H1 (cell line): ENCODE data around the gene SCGB2B2. TPM values are rescaled to one million over a fixed set of nuclear protein-coding genes. Genes with fewer than 3 reads are reported as not detected.

ENCODE experiments used
- CTCF ChIA-PET: fragments of 300-600 bp; sonication (Branson Sonifier 250); formaldehyde crosslinking; loops from one replicate; lab custom pipeline; 2021; ENCODE audit not compliant: partially characterized antibody; lab: Charles Lee
- POLR2A ChIA-PET: fragments of 300-600 bp; sonication (Branson Sonifier 250); formaldehyde crosslinking; loops from one replicate; lab custom pipeline; 2021; ENCODE audit warnings: inconsistent platforms; ENCODE audit not compliant: partially characterized antibody; lab: Charles Lee
- DNase-seq, 2 experiments: peaks; one replicate each; pipeline versions ENCODE4 v3.0.0 to v3.0.0-alpha.2; 2010 to 2022; ENCODE audit warnings: low spot score in 2 of 2, low read depth in 1 of 2, mixed read lengths in 1 of 2
- FAIRE-seq: peaks from 2 replicates; lab custom pipeline; 2011; peaks lifted over from hg19 to GRCh38; lab: Jason Lieb, UNC
- H2AFZ ChIP-seq: 2 replicates; pipeline ENCODE4 v1.8.1; 2012; ENCODE audit warnings: low read length, inconsistent platforms
- H2AK5ac ChIP-seq: 2 replicates; pipeline ENCODE4 v1.6.1; 2013; ENCODE audit warnings: low read depth, low read length
- H2BK120ac ChIP-seq: replicated peaks from 2 replicates; pipeline ENCODE3; 2013; ENCODE audit warnings: low read depth, low read length, inconsistent platforms
- H2BK12ac ChIP-seq: 2 replicates; pipeline ENCODE4 v1.6.1; 2013; ENCODE audit warnings: low read depth, low read length
- H2BK15ac ChIP-seq: 2 replicates; pipeline ENCODE4 v1.6.1; 2013; ENCODE audit warnings: low read length
- H2BK20ac ChIP-seq: 2 replicates; pipeline ENCODE4 v1.6.1; 2013; ENCODE audit warnings: low read length
- H2BK5ac ChIP-seq: 2 replicates; pipeline ENCODE4 v1.6.1; 2013; ENCODE audit warnings: low read depth, low read length
- H3K14ac ChIP-seq: 2 replicates; pipeline ENCODE4 v1.6.1; 2013; ENCODE audit warnings: inconsistent platforms; ENCODE audit not compliant: insufficient read length
- H3K18ac ChIP-seq: 2 replicates; pipeline ENCODE4 v1.6.1; 2013; ENCODE audit warnings: low read length; ENCODE audit errors: extremely low read depth
- H3K23ac ChIP-seq: 2 replicates; pipeline ENCODE4 v1.6.1; 2013; ENCODE audit warnings: inconsistent platforms; ENCODE audit not compliant: insufficient read length
- H3K23me2 ChIP-seq: 2 replicates; pipeline ENCODE4 v1.6.1; 2013; ENCODE audit warnings: low read depth, low read length
- H3K27ac ChIP-seq: 2 replicates; pipeline ENCODE4 v1.6.1; 2011; ENCODE audit warnings: low read depth, low read length, inconsistent platforms
- H3K27me3 ChIP-seq, 4 experiments: replicated peaks in 1 of 4; 1 replicate in 1 of 4; 2 replicates in 3 of 4; pipeline versions ENCODE4 v1.6.1 to v1.8.1; 2011 to 2013; ENCODE audit warnings: low read length in 3 of 4, mild to moderate bottlenecking in 3 of 4, inconsistent platforms in 2 of 4, mixed read lengths in 2 of 4, moderate library complexity in 1 of 4; ENCODE audit not compliant: control insufficient read depth in 3 of 4, insufficient read depth in 3 of 4; ENCODE audit errors: extremely low read depth in 1 of 4
- H3K36me3 ChIP-seq, 4 experiments: 2 replicates each; pipeline versions ENCODE4 v1.6.1 to v1.8.1; 2011 to 2013; ENCODE audit warnings: mild to moderate bottlenecking in 4 of 4, low read length in 3 of 4, moderate library complexity in 2 of 4, control low read depth in 1 of 4, inconsistent platforms in 1 of 4; ENCODE audit not compliant: insufficient read depth in 4 of 4, control insufficient read depth in 2 of 4
- H3K4ac ChIP-seq: replicated peaks from 2 replicates; pipeline ENCODE3; 2013; ENCODE audit warnings: low read length, low read depth, mixed read lengths, inconsistent platforms; ENCODE audit not compliant: insufficient read length
- H3K4me1 ChIP-seq, 4 experiments: replicated peaks in 1 of 4; 1 replicate in 1 of 4; 2 replicates in 3 of 4; pipeline versions ENCODE4 v1.6.1 to v1.8.1; 2011 to 2013; ENCODE audit warnings: low read length in 3 of 4, inconsistent platforms in 2 of 4, mixed read lengths in 1 of 4; ENCODE audit not compliant: insufficient read depth in 4 of 4, control insufficient read depth in 3 of 4
- H3K4me2 ChIP-seq, 2 experiments: 2 replicates each; pipeline versions ENCODE4 v1.6.1 to v1.8.1; 2011 to 2013; ENCODE audit warnings: low read depth in 2 of 2, low read length in 2 of 2, control low read depth in 1 of 2, inconsistent platforms in 1 of 2, mild to moderate bottlenecking in 1 of 2; ENCODE audit not compliant: insufficient read depth in 1 of 2
- H3K4me3 ChIP-seq, 4 experiments: fragments of 200-600, 300-600 bp in 1 of 4; sonication (generic), shearing (Covaris generic), sonication (Bioruptor Twin) in 1 of 4; 2 replicates each; pipeline versions ENCODE4 v1.5.1 to v1.8.1; 2011 to 2016; ENCODE audit warnings: low read length in 4 of 4, low read depth in 3 of 4, control low read depth in 2 of 4, inconsistent platforms in 2 of 4, mild to moderate bottlenecking in 2 of 4, mixed read lengths in 1 of 4, moderate library complexity in 1 of 4; ENCODE audit not compliant: insufficient read depth in 2 of 4; ENCODE audit errors: extremely low read depth in 1 of 4
- H3K56ac ChIP-seq: replicated peaks from 2 replicates; pipeline ENCODE3; 2013; ENCODE audit warnings: low read depth, mild to moderate bottlenecking, mixed read lengths, low read length, inconsistent platforms; ENCODE audit not compliant: insufficient read length
- H3K79me1 ChIP-seq: 2 replicates; pipeline ENCODE4 v1.6.1; 2013; ENCODE audit warnings: low read depth, low read length, control low read depth
- H3K79me2 ChIP-seq, 2 experiments: 2 replicates each; pipeline versions ENCODE4 v1.6.1 to v1.8.1; 2012 to 2013; ENCODE audit warnings: low read length in 2 of 2, mild to moderate bottlenecking in 2 of 2, inconsistent platforms in 1 of 2; ENCODE audit not compliant: insufficient read depth in 2 of 2, control insufficient read depth in 1 of 2
- H3K9ac ChIP-seq, 4 experiments: replicated peaks in 1 of 4; 1 replicate in 1 of 4; 2 replicates in 3 of 4; pipeline versions ENCODE4 v1.6.1 to v1.8.1; 2011 to 2013; ENCODE audit warnings: low read depth in 3 of 4, low read length in 3 of 4, control low read depth in 2 of 4, mild to moderate bottlenecking in 2 of 4, moderate library complexity in 2 of 4, inconsistent platforms in 1 of 4; ENCODE audit errors: extremely low read depth in 1 of 4
- H3K9me3 ChIP-seq, 2 experiments: 2 replicates each; pipeline versions ENCODE4 v1.6.1 to v1.8.1; 2012 to 2013; ENCODE audit warnings: mild to moderate bottlenecking in 2 of 2, moderate library complexity in 2 of 2, control low read depth in 1 of 2, inconsistent platforms in 1 of 2, low read depth in 1 of 2, low read length in 1 of 2, mixed read lengths in 1 of 2; ENCODE audit not compliant: insufficient read depth in 2 of 2
- H4K20me1 ChIP-seq, 2 experiments: replicated peaks in 1 of 2; 2 replicates each; pipeline versions ENCODE3 to v1.8.1; 2011 to 2013; ENCODE audit warnings: inconsistent platforms in 2 of 2, low read length in 2 of 2, mild to moderate bottlenecking in 1 of 2; ENCODE audit not compliant: insufficient read depth in 2 of 2, control insufficient read depth in 1 of 2
- H4K5ac ChIP-seq: 2 replicates; pipeline ENCODE4 v1.6.1; 2013; ENCODE audit warnings: low read length, low read depth, mixed read lengths, inconsistent platforms; ENCODE audit not compliant: insufficient read length
- H4K8ac ChIP-seq: 2 replicates; pipeline ENCODE4 v1.8.0; 2013; ENCODE audit warnings: mild to moderate bottlenecking, moderate library complexity, low read length, inconsistent platforms; ENCODE audit not compliant: insufficient read depth; ENCODE audit errors: extremely low read depth
- H4K91ac ChIP-seq: replicated peaks from 2 replicates; pipeline ENCODE3; 2013; ENCODE audit warnings: low read length, mixed read lengths, inconsistent platforms; ENCODE audit not compliant: insufficient read length
- ATF2 ChIP-seq: IDR thresholded peaks from 2 replicates; pipeline ENCODE4 v1.6.1; 2012; ENCODE audit warnings: low read length, inconsistent platforms
- BRCA1 ChIP-seq: IDR thresholded peaks from 2 replicates; pipeline ENCODE4 v1.6.1; 2012; ENCODE audit warnings: low read depth, low read length, improper control_type of control experiment
- CEBPB ChIP-seq: IDR thresholded peaks from 2 replicates; pipeline ENCODE4 v1.6.1; 2012; ENCODE audit warnings: low read depth, low read length
- E2F6 ChIP-seq: IDR thresholded peaks from 2 replicates; pipeline ENCODE4 v1.6.1; 2012; ENCODE audit warnings: inconsistent platforms
- EP300 ChIP-seq, 2 experiments: IDR thresholded peaks; 1 replicate in 1 of 2; 2 replicates in 1 of 2; pipeline ENCODE4 v1.6.1; 2011 to 2012; ENCODE audit warnings: low read depth in 2 of 2, low read length in 2 of 2, mild to moderate bottlenecking in 2 of 2, borderline replicate concordance in 1 of 2, inconsistent platforms in 1 of 2, moderate library complexity in 1 of 2
- SAP30 ChIP-seq: fragments of 300-600 bp; sonication (generic); IDR thresholded peaks from 2 replicates; pipeline ENCODE4 v1.7.1; 2012; ENCODE audit warnings: low read length, moderate library complexity, mild to moderate bottlenecking, inconsistent platforms; ENCODE audit not compliant: insufficient read depth, insufficient replicate concordance
- SIN3A ChIP-seq, 2 experiments: IDR thresholded peaks in 1 of 2; conservative IDR thresholded peaks in 1 of 2; 2 replicates each; pipeline ENCODE4 v1.6.1; 2011 to 2012; ENCODE audit warnings: low read length in 2 of 2, improper control_type of control experiment in 1 of 2, low read depth in 1 of 2, mild to moderate bottlenecking in 1 of 2
- TEAD4 ChIP-seq: IDR thresholded peaks from 2 replicates; pipeline ENCODE4 v1.6.1; 2012; ENCODE audit warnings: low read depth, low read length, inconsistent platforms, mixed read lengths
- ZNF274 ChIP-seq: IDR thresholded peaks from 2 replicates; pipeline ENCODE4 v1.7.0; 2012; ENCODE audit warnings: low read length, borderline replicate concordance; ENCODE audit errors: extremely low read depth
- WGBS, 2 experiments: shearing (Covaris generic) in 1 of 2; methylation state at CpG; one replicate each; pipeline versions ENCODE4 v1.1.6 to v1.1.7; 2013 to 2015; ENCODE audit warnings: low lambda C conversion rate in 2 of 2, mixed read lengths in 2 of 2, inconsistent platforms in 1 of 2, low coverage in 1 of 2, missing lambda C conversion rate in 1 of 2; ENCODE audit not compliant: insufficient replicate concordance in 2 of 2, insufficient coverage in 1 of 2, insufficient read length in 1 of 2; ENCODE audit errors: extremely low coverage in 1 of 2, missing lambda C conversion rate in 1 of 2; 5-methylcytosine and 5-hydroxymethylcytosine counted together
- polyA plus RNA-seq, 7 experiments: library from polyadenylated mRNA; depleted of rRNA in 3 of 7; stranded (reverse) in 5 of 7; unstranded in 2 of 7; fragments of >200 nt in 5 of 7; fragments of 200-250 nt in 2 of 7; gene quantifications; 1 replicate in 5 of 7; 2 replicates in 1 of 7; 4 replicates in 1 of 7; pipeline versions ENCODE4 v1.2.1 to v1.2.3, GENCODE V29; 2011 to 2013; ENCODE audit warnings: missing spikeins in 2 of 7, mixed read lengths in 2 of 7
- total RNA-seq: library from RNA; stranded (reverse); fragmentation: NEBNext Ultra II Directional; extraction: Animal tissue kit (Norgen Biotek cat#: 25700); gene quantifications from 2 replicates; pipeline ENCODE4 v1.2.1, GENCODE V29; 2021

Gene SCGB2B2
- total and polyA plus RNA-seq, 2 of the 8 experiments (the other 6 are each of a cell fraction or from before 2014, with no cell fraction given): 0.09 TPM; not detected in 1

GRCh38 chr19:34666200-34666957 is 10.6 kb downstream of the SCGB2B2 start:
- POLR2A ChIA-PET: interaction anchor here (1.4 to 2.4 kb wide), 2 partner anchors 10 to 11 kb away, joined by 6 to 8 read pairs; partner anchors contain the start of gene ZNF302
- no peak for FAIRE-seq
- no peak for DNase-seq
- TF ChIP-seq TEAD4 (no peak), ZNF274 (no peak), SAP30 (no peak), EP300 (IDR thresholded peaks at IDR 0.05; ENCODE audit: borderline replicate concordance in 1 of 2, low read depth in 2 of 2, low read length in 2 of 2) (no peak), E2F6 (no peak), SIN3A (conservative IDR thresholded peaks at IDR 0.05 in 1 of 2, IDR thresholded peaks at IDR 0.05 in 1 of 2; ENCODE audit: low read depth in 1 of 2, low read length in 2 of 2) (no peak), CEBPB (no peak), ATF2 (no peak), BRCA1 (no peak)

More at GRCh38 chr19:34666200-34666957, 10.6 kb downstream of the SCGB2B2 start:
- Histone ChIP-seq H4K5ac (no peak overlapping the region), H2AK5ac (no peak overlapping the region), H3K23ac (no peak overlapping the region), H3K36me3 (no peaks in the 10 kb centered on the region), H3K14ac (no peak overlapping the region), H2BK120ac (no peak overlapping the region), H2AFZ (no peak overlapping the region), H4K20me1 (no peaks in the 10 kb centered on the region), H2BK20ac (no peak overlapping the region), H3K9me3 (peaks cover 0 to 20% of the 10 kb centered on the region in 2 experiments; a peak in 2 of 4 replicates), H2BK5ac (no peak overlapping the region), H3K9ac (no peak overlapping the region), H3K4me2 (no peak overlapping the region), H4K8ac (no peak overlapping the region), H3K79me1 (no peaks in the 10 kb centered on the region), H3K79me2 (no peaks in the 10 kb centered on the region), H2BK15ac (no peak overlapping the region), H3K4ac (no peak overlapping the region), H3K56ac (no peak overlapping the region), H3K18ac (no peak overlapping the region), H3K4me3 (no peak overlapping the region), H3K27me3 (no peaks in the 10 kb centered on the region), H3K4me1 (no peaks in the 10 kb centered on the region), H3K27ac (no peak overlapping the region), H4K91ac (no peak overlapping the region), H2BK12ac (no peak overlapping the region), H3K23me2 (no peaks in the 10 kb centered on the region)
- CTCF ChIA-PET: interaction anchor here (5.5 kb wide), 1 partner anchor 26 kb away, joined by 31 read pairs; no protein-coding TSS in a partner anchor
- 83% methylated on average over 25 of the region's 25 CpGs; no CpG with 5 or more reads in 1 of the 2 experiments for WGBS, 2 experiments
